PFSK-1 (cell line): ENCODE data around the gene PPP2R3C.

Source experiments
- POLR2AphosphoS5 ChIP-seq: IDR thresholded peaks from 2 replicates; pipeline ENCODE4 v1.6.1; 2012; ENCODE audit warnings: low read depth, mild to moderate bottlenecking, control low read depth, low read length, moderate library complexity
- SIN3A ChIP-seq: IDR thresholded peaks from 2 replicates; pipeline ENCODE4 v1.6.1; 2012; ENCODE audit warnings: mild to moderate bottlenecking, low read length, moderate library complexity, borderline replicate concordance; ENCODE audit not compliant: insufficient read depth
- TAF1 ChIP-seq: IDR thresholded peaks from 2 replicates; pipeline ENCODE4 v1.6.1; 2012; ENCODE audit warnings: low read length, control low read depth, borderline replicate concordance; ENCODE audit not compliant: insufficient read depth
- TF ChIP-seq, protein P1 (sequence below), 2 experiments: IDR thresholded peaks; 2 replicates each; pipeline versions ENCODE4 v1.6.1 to v1.8.0; 2011 to 2012; ENCODE audit warnings: low read depth in 2 of 2, low read length in 2 of 2, control low read depth in 1 of 2, inconsistent platforms in 1 of 2, mild to moderate bottlenecking in 1 of 2, moderate library complexity in 1 of 2; ENCODE audit not compliant: insufficient read depth in 1 of 2

DNA sequence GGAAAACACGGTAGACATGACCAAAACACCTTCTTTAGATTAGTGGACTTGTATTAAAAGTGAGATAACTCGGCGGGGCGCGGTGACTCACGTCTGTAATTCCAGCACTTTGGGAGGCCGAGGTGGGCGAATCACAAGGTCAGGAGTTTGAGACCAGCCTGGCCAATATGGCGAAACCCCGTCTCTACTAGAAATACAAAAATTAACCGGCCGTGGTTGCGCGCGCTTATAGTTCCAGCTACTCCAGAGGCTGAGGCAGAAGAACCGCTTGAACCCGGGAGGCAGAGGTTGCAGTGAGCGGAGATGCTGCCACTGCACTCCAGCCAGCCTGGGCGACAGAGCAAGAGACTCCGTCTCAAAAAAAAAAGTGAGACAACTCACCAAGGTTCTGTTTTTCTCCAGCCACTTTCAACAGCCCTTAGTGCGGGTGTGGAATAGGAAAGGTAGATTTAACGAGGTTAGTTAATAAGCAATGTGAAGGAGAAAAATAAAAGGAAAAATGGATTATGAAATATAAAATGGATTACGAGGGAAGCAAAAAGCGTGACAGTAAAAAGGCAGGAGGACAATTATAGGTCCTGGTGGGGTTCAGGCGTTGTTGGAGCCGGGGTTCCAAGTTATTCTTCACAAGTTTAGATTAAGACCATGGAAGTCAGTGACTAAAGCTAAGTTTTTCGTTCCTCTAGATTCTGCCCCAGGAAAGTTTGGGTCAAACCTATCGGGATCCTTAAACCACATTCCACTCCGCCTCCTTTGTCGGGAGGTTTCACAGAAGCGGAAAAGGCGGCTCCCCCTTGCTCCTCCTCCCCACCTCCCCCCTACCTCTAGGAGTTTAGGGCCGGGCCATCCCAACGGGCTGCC is 534 bp downstream of the PPP2R3C start:
- TF ChIP-seq, protein P1, sequence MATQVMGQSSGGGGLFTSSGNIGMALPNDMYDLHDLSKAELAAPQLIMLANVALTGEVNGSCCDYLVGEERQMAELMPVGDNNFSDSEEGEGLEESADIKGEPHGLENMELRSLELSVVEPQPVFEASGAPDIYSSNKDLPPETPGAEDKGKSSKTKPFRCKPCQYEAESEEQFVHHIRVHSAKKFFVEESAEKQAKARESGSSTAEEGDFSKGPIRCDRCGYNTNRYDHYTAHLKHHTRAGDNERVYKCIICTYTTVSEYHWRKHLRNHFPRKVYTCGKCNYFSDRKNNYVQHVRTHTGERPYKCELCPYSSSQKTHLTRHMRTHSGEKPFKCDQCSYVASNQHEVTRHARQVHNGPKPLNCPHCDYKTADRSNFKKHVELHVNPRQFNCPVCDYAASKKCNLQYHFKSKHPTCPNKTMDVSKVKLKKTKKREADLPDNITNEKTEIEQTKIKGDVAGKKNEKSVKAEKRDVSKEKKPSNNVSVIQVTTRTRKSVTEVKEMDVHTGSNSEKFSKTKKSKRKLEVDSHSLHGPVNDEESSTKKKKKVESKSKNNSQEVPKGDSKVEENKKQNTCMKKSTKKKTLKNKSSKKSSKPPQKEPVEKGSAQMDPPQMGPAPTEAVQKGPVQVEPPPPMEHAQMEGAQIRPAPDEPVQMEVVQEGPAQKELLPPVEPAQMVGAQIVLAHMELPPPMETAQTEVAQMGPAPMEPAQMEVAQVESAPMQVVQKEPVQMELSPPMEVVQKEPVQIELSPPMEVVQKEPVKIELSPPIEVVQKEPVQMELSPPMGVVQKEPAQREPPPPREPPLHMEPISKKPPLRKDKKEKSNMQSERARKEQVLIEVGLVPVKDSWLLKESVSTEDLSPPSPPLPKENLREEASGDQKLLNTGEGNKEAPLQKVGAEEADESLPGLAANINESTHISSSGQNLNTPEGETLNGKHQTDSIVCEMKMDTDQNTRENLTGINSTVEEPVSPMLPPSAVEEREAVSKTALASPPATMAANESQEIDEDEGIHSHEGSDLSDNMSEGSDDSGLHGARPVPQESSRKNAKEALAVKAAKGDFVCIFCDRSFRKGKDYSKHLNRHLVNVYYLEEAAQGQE (IDR thresholded peaks at IDR 0.05; ENCODE audit: insufficient read depth in 1 of 2, low read depth in 2 of 2, low read length in 2 of 2) = no peak
- TF ChIP-seq POLR2AphosphoS5 = no peak
- no peak for TF ChIP-seq TAF1
- no peak for TF ChIP-seq SIN3A
